RCC 7860 (cell line): Measurements from ENCODE around the gene TMEM214.

Experiments
- DNase-seq: peaks from one replicate; pipeline ENCODE4 v3.0.0-alpha.2; 2015; ENCODE audit warnings: low spot score
- FAIRE-seq: peaks from 2 replicates; lab custom pipeline; 2012; peaks lifted over from hg19 to GRCh38; lab: Jason Lieb, UNC

The TMEM214 gene

GRCh38 chr2:27032495-27033252, at the start of gene TMEM214:
Gene TMEM214, plus strand, starts transcription at chr2:27032965. Its CDS starts 51 bp downstream, at chr2:27033016.
- peak; percentile 75 for DNase-seq
- FAIRE-seq, result no peak

GRCh38 chr2:26983746-26984145, 49.0 kb upstream of the TMEM214 start:
- no peak for FAIRE-seq

GRCh38 chr2:26985807-26986206, 47.0 kb upstream of the TMEM214 start:
- DNase-seq, result no peak
- FAIRE-seq, result no peak

More at GRCh38 chr2:26983746-26984145, 49.0 kb upstream of the TMEM214 start:
- DNase-seq, result no peak

GRCh38 chr2:26986576-26986975, 46.2 kb upstream of the TMEM214 start:
- peak; percentile 83 for FAIRE-seq
- DNase-seq, result peak; percentile 56

GRCh38 chr2:26988058-26988860, 44.5 kb upstream of the TMEM214 start:
- FAIRE-seq (peak; percentile 95), DNase-seq (peak; percentile 87)

- DNase-seq, result peak; percentile 60
- FAIRE-seq, result peak; percentile 62
These were observed 43.6 kb upstream of the TMEM214 start for GRCh38 chr2:26989156-26989555.

GRCh38 chr2:26991717-26992116, 41.0 kb upstream of the TMEM214 start:
- FAIRE-seq (no peak), DNase-seq (no peak)

GRCh38 chr2:26993768-26994167, 39.0 kb upstream of the TMEM214 start:
- no peak for DNase-seq
- FAIRE-seq, result no peak

GRCh38 chr2:26994983-26995382, 37.8 kb upstream of the TMEM214 start:
- DNase-seq, result no peak
- FAIRE-seq, result no peak

GRCh38 chr2:26997394-26997793, 35.4 kb upstream of the TMEM214 start:
- DNase-seq (no peak), FAIRE-seq (no peak)

- DNase-seq (no peak), FAIRE-seq (no peak)
These were observed 34.4 kb upstream of the TMEM214 start for GRCh38 chr2:26998323-26998722.

- no peak for DNase-seq
- no peak for FAIRE-seq
These were observed 32.5 kb upstream of the TMEM214 start for GRCh38 chr2:27000228-27000627.

- no peak for FAIRE-seq
These were observed 31.8 kb upstream of the TMEM214 start for GRCh38 chr2:27000995-27001394.

GRCh38 chr2:27001950-27002349, 30.8 kb upstream of the TMEM214 start:
- FAIRE-seq (no peak), DNase-seq (no peak)

More at GRCh38 chr2:27000995-27001394, 31.8 kb upstream of the TMEM214 start:
- DNase-seq, result no peak

- FAIRE-seq (no peak), DNase-seq (no peak)
These were observed 29.8 kb upstream of the TMEM214 start for GRCh38 chr2:27003007-27003406.

- DNase-seq (no peak), FAIRE-seq (no peak)
These were observed 28.9 kb upstream of the TMEM214 start for GRCh38 chr2:27003857-27004256.

GRCh38 chr2:27006602-27007415, 26.0 kb upstream of the TMEM214 start:
- no peak for DNase-seq
- FAIRE-seq, result no peak

- FAIRE-seq (no peak), DNase-seq (no peak)
These were observed 25.1 kb upstream of the TMEM214 start for GRCh38 chr2:27007416-27008374.

- no peak for FAIRE-seq
- no peak for DNase-seq
These were observed 24.1 kb upstream of the TMEM214 start for GRCh38 chr2:27008678-27009077.

GRCh38 chr2:27009083-27009482, 23.7 kb upstream of the TMEM214 start:
- DNase-seq (no peak), FAIRE-seq (no peak)
